Upper lobe of left lung (tissue), 6 donors: ENCODE measurements around the gene SLC25A17. TPM values are rescaled to one million over a fixed set of nuclear protein-coding genes. Genes with fewer than 3 reads are reported as not detected.
"Not testable (repeated sequence)": the region's sequence is repeated elsewhere in the genome, so short reads cannot be mapped to it uniquely, and the experiment has no call there.

ENCODE experiments used
- ATAC-seq, 2 donors: fragments of 200-7000 bp; cut with Tn5 transposase; one replicate each; pipeline ENCODE4 v1.9.1; 2022; ENCODE audit warnings: mild to moderate bottlenecking in 2 of 2, moderate library complexity in 2 of 2; ENCODE audit not compliant: low FRiP score in 2 of 2
- DNase-seq, 2 donors: peaks; one replicate each; pipeline ENCODE4 v3.0.0-alpha.2; 2019 to 2020
- H3K27ac ChIP-seq, 4 donors: fragments of 200-600 bp; sonication (generic); one replicate each; pipeline ENCODE4 v1.5.1; 2016 to 2019
- H3K27me3 ChIP-seq, 4 donors: fragments of 200-600 bp; sonication (generic); one replicate each; pipeline ENCODE4 v1.5.1; 2017 to 2019
- H3K36me3 ChIP-seq, 4 donors: fragments of 200-600 bp; sonication (generic); one replicate each; pipeline ENCODE4 v1.5.1; 2016 to 2019
- H3K4me1 ChIP-seq, 4 donors: fragments of 200-600 bp; sonication (generic); one replicate each; pipeline ENCODE4 v1.5.1; 2018 to 2019
- H3K4me3 ChIP-seq, 4 donors: fragments of 200-600 bp; sonication (generic); one replicate each; pipeline ENCODE4 v1.5.1; 2017 to 2019; ENCODE audit warnings: mild to moderate bottlenecking in 2 of 4, moderate library complexity in 1 of 4
- H3K9me3 ChIP-seq, 4 donors: fragments of 200-600 bp; sonication (generic); one replicate each; pipeline ENCODE4 v1.5.1; 2018 to 2019
- EP300 ChIP-seq, 4 donors: sonication (generic); formaldehyde crosslinking; IDR thresholded peaks; one replicate each; pipeline ENCODE4 v1.5.1; 2017; ENCODE audit warnings: antibody characterized with exemption in 4 of 4, control low read depth in 2 of 4
- POLR2A ChIP-seq, 4 donors: fragments of 450-650 bp; IDR thresholded peaks; one replicate each; pipeline ENCODE4 v1.5.1; 2016 to 2017; ENCODE audit warnings: antibody characterized with exemption in 4 of 4, mild to moderate bottlenecking in 2 of 4
- POLR2AphosphoS5 ChIP-seq, 2 donors: sonication (generic); formaldehyde crosslinking; IDR thresholded peaks; one replicate each; pipeline ENCODE4 v1.5.1; 2017; ENCODE audit warnings: antibody characterized with exemption in 2 of 2
- WGBS, 2 donors: methylation state at CpG; one replicate each; pipeline ENCODE4 v1.1.5; 2017 to 2018; 5-methylcytosine and 5-hydroxymethylcytosine counted together
- total RNA-seq, 6 donors: library from RNA; depleted of rRNA in 4 of 6; stranded (reverse); fragments of >200 nt in 4 of 6; gene quantifications; one replicate each; pipeline versions ENCODE4 v1.1.0 to v1.2.1, GENCODE V29; 2016 to 2021
- TF ChIP-seq, protein P1 (sequence below), 6 experiments: fragments of 450-650 bp in 4 of 6; fragments of 200-600 bp in 2 of 6; sonication (generic) in 2 of 6; IDR thresholded peaks; one replicate each; pipeline ENCODE4 v1.5.1; 2016 to 2019; ENCODE audit warnings: antibody characterized with exemption in 6 of 6
- donor health status: DM: no; HTN: no; CAD: no; lungs with moderate emphysema.
- donor health status: DM: no; HTN: yes; CAD: no; lungs with severe emphysema.

SLC25A17 gene
- total RNA-seq, 6 donors from 2014 or later, result 7.3 to 21.0 (median 14.3) TPM

DNA sequence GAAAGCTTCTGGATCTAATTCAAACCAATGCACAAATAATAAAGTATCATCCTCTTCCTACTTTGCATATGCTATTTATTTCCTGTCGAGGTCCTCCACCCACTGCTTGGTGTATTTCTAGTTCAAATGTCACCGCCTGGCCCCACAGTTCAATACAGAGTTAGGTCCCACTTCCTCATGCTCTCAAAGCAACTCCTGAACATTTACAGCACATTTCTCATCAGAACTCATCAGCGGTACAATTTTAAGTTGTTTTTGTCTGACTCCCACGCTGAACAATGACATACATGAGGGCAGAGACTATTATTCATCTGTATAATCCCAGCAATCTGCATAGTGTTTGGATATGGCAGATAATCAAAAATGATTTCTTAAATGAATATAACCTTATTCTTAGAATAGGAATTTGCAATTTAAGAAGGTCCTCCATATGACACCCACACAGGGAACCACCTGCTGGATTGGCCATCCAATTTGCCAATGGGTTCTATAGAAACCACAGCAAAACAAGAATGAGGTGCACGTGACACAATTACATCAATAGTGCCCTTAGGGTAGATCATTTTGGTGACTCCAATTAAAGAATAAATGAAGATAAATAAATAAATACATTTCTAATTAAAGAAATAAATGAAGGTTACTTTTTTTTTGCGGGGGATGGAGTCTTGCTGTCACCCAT, 54.2 kb downstream of the SLC25A17 start:
- no peak for DNase-seq
- peaks cover 0 to 5% (median 2%) of the 10 kb centered on the region in 4 donors for H3K36me3 ChIP-seq
- no peaks in the 10 kb centered on the region for H3K4me1 ChIP-seq
- no peaks in the 10 kb centered on the region for H3K9me3 ChIP-seq
- no peak for ATAC-seq
- no peak overlapping the region for H3K4me3 ChIP-seq
- TF ChIP-seq EP300 (IDR thresholded peaks at IDR 0.05) (no peak), POLR2A (IDR thresholded peaks at IDR 0.05) (no peak), POLR2AphosphoS5 (IDR thresholded peaks at IDR 0.05) (no peak)
- TF ChIP-seq, protein P1, sequence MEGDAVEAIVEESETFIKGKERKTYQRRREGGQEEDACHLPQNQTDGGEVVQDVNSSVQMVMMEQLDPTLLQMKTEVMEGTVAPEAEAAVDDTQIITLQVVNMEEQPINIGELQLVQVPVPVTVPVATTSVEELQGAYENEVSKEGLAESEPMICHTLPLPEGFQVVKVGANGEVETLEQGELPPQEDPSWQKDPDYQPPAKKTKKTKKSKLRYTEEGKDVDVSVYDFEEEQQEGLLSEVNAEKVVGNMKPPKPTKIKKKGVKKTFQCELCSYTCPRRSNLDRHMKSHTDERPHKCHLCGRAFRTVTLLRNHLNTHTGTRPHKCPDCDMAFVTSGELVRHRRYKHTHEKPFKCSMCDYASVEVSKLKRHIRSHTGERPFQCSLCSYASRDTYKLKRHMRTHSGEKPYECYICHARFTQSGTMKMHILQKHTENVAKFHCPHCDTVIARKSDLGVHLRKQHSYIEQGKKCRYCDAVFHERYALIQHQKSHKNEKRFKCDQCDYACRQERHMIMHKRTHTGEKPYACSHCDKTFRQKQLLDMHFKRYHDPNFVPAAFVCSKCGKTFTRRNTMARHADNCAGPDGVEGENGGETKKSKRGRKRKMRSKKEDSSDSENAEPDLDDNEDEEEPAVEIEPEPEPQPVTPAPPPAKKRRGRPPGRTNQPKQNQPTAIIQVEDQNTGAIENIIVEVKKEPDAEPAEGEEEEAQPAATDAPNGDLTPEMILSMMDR (IDR thresholded peaks at IDR 0.05), result no peak
- 67 to 69% methylated on average over 6 of the region's 6 CpGs for WGBS, 2 donors
- no peaks in the 10 kb centered on the region for H3K27me3 ChIP-seq
- H3K27ac ChIP-seq, result no peak overlapping the region

DNA sequence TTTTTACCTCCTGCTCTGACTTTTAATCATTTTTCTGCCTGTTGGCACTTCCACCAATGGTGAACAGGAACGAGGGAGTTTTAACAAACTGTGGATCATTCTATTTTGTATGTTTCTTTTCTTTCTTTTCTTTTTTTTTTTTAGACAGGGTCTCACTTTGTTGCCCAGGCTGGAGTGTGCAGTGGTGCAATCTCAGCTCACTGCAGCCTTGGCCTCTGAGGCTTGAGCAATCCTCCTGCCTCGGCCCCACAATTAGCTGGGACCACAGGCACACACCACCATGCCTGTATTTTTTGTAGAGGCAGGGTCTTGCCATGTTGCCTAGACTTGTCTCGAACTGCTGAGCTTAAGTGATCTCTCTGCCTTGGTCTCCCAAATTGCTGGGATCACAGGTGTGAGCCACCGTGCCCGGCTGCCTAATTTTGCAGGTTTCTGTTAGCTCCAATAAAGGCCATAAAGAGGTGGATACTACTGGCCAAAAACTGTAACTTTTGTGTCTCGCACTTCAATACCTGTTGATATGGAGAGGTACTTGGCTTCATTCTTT, 59.8 kb downstream of the SLC25A17 start:
- H3K4me3 ChIP-seq, result no peak overlapping the region
- no peak overlapping the region for H3K27ac ChIP-seq
- no peaks in the 10 kb centered on the region for H3K9me3 ChIP-seq
- WGBS, 2 donors, result 91 to 95% methylated on average over 5 to 6 of the region's 6 CpGs
- no peaks in the 10 kb centered on the region for H3K36me3 ChIP-seq
- H3K4me1 ChIP-seq, result no peaks in the 10 kb centered on the region
- ATAC-seq, result no peak
- TF ChIP-seq POLR2A (IDR thresholded peaks at IDR 0.05) (no peak), POLR2AphosphoS5 (IDR thresholded peaks at IDR 0.05) (no peak), EP300 (IDR thresholded peaks at IDR 0.05) (no peak)
- TF ChIP-seq, protein P1 (IDR thresholded peaks at IDR 0.05), result no peak
- no peaks in the 10 kb centered on the region for H3K27me3 ChIP-seq
- DNase-seq, result no peak

DNA sequence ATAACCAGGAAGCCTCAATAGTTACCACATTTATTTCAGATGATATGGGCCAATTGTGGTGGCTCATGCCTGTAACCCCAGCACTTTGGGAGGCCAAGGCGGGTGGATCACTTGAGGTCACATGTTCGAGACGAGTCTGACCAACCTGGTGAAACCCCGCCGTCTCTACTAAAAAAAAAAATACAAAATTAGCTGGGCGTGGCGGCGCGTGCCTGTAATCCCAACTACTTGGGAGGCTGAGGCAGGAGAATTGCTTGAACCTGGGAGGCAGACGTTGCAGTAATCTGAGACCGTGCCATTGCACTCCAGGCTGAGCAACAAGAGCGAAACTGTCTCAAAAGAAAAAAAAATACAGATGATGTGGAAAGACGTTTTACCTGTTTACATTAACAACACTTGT, 60.3 kb downstream of the SLC25A17 start:
- not testable (repeated sequence) for H3K27ac ChIP-seq, ATAC-seq, H3K27me3 ChIP-seq, DNase-seq, H3K4me1 ChIP-seq, H3K4me3 ChIP-seq, H3K9me3 ChIP-seq, H3K36me3 ChIP-seq
- 92 to 93% methylated on average over 13 of the region's 13 CpGs for WGBS, 2 donors

DNA sequence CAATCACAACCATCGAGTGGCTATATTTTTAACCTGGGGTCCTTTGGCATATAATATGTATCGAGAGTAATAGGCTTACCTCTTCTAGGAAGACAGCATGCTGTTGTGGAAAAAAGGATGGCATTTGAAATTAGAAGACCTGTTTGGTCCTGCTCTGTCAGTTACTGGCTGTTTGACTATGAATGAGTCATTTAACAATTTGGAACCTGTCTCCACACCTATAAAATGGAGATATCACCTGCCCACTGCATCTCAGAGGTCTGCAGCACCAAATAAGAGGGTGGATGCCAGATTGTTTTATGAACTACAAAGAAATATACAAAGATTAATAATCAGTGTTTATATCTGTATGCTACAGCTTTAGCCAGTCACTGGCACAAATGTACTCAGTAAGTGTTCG, 60.8 kb downstream of the SLC25A17 start:
- DNase-seq (no peak), ATAC-seq (no peak)
- no peaks in the 10 kb centered on the region for H3K9me3 ChIP-seq
- no peaks in the 10 kb centered on the region for H3K4me1 ChIP-seq
- no peaks in the 10 kb centered on the region for H3K36me3 ChIP-seq
- TF ChIP-seq, protein P1 (IDR thresholded peaks at IDR 0.05), result no peak
- no peak overlapping the region for H3K4me3 ChIP-seq
- no peaks in the 10 kb centered on the region for H3K27me3 ChIP-seq
- no peak overlapping the region for H3K27ac ChIP-seq
- WGBS, 2 donors, result 86 to 93% methylated on average over 3 of the region's 3 CpGs

DNA sequence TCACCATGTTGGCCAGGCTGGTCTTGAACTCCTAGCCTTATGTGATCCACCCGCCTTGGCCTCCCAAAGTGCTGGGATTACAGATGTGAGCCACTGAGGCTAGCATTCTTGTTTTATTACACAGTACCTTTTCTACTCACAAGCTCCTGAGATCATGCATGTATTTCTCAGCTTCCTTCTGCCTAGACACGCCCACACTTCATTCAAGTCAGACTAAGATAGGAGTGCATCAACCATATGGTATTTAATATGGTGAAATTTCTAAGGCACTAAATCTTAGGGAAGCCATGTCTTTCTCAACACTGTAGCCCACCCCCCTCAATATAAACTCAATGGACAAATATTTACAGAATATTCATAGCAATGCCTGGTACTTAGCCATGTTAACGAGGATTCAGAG, 62.1 kb downstream of the SLC25A17 start:
- DNase-seq (no peak), ATAC-seq (no peak)
- Histone ChIP-seq H3K9me3 (no peaks in the 10 kb centered on the region), H3K4me1 (no peaks in the 10 kb centered on the region), H3K27me3 (no peaks in the 10 kb centered on the region), H3K4me3 (no peak overlapping the region), H3K27ac (no peak overlapping the region), H3K36me3 (no peaks in the 10 kb centered on the region)
- TF ChIP-seq EP300 (IDR thresholded peaks at IDR 0.05) (no peak), POLR2A (IDR thresholded peaks at IDR 0.05) (no peak), POLR2AphosphoS5 (IDR thresholded peaks at IDR 0.05) (no peak)
- TF ChIP-seq, protein P1 (IDR thresholded peaks at IDR 0.05), result no peak
- 91 to 93% methylated on average over 3 of the region's 3 CpGs for WGBS, 2 donors
